GM12874 (cell line): ENCODE measurements around the gene PTPN2.

Source experiments
- TF ChIP-seq, protein P1 (sequence below): IDR thresholded peaks from 2 replicates; pipeline ENCODE4 v1.5.1; 2011; ENCODE audit warnings: low read depth, mild to moderate bottlenecking, control low read depth, low read length, moderate library complexity; ENCODE audit not compliant: insufficient read depth

Gene PTPN2

DNA sequence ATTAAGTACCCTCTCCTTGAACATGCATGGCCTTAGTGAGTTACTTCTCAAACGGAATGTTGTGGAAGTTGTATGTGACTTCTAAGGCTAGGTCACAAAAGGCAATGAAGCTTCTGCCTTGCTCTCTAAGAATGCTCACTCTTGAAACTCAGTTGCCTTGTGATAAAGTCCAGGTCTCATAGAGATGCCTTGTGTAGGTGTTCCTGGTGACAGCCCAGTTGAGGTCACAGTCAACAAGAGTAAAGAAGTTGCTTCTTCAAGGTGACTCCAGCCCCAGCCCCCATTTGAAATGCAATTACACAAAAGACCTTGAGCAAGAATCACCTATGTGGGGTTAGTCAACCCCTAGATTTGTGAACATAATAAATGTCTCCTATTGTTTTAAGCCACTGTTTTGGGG lies 35.6 kb downstream of the PTPN2 start:
- TF ChIP-seq, protein P1, sequence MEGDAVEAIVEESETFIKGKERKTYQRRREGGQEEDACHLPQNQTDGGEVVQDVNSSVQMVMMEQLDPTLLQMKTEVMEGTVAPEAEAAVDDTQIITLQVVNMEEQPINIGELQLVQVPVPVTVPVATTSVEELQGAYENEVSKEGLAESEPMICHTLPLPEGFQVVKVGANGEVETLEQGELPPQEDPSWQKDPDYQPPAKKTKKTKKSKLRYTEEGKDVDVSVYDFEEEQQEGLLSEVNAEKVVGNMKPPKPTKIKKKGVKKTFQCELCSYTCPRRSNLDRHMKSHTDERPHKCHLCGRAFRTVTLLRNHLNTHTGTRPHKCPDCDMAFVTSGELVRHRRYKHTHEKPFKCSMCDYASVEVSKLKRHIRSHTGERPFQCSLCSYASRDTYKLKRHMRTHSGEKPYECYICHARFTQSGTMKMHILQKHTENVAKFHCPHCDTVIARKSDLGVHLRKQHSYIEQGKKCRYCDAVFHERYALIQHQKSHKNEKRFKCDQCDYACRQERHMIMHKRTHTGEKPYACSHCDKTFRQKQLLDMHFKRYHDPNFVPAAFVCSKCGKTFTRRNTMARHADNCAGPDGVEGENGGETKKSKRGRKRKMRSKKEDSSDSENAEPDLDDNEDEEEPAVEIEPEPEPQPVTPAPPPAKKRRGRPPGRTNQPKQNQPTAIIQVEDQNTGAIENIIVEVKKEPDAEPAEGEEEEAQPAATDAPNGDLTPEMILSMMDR: no peak

DNA sequence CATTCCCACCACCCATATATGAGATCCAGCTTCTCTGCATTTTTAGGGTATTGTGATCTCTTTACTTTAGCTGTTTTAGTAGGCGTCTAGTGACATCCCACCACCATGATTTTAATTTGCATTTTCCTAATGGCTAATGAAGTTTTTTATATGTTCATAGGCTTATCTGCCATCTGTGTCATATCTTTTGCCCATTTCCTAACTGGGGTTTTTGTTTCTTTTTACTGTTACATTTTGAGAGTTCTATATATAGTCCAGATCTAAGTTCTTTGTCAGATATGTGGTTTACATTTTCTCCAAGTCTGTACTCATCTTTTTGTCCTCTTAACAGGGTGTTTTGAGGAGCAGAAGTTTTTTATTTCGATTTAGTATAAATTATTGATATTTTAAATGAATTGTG lies 39.6 kb downstream of the PTPN2 start:
- TF ChIP-seq, protein P1: no peak

DNA sequence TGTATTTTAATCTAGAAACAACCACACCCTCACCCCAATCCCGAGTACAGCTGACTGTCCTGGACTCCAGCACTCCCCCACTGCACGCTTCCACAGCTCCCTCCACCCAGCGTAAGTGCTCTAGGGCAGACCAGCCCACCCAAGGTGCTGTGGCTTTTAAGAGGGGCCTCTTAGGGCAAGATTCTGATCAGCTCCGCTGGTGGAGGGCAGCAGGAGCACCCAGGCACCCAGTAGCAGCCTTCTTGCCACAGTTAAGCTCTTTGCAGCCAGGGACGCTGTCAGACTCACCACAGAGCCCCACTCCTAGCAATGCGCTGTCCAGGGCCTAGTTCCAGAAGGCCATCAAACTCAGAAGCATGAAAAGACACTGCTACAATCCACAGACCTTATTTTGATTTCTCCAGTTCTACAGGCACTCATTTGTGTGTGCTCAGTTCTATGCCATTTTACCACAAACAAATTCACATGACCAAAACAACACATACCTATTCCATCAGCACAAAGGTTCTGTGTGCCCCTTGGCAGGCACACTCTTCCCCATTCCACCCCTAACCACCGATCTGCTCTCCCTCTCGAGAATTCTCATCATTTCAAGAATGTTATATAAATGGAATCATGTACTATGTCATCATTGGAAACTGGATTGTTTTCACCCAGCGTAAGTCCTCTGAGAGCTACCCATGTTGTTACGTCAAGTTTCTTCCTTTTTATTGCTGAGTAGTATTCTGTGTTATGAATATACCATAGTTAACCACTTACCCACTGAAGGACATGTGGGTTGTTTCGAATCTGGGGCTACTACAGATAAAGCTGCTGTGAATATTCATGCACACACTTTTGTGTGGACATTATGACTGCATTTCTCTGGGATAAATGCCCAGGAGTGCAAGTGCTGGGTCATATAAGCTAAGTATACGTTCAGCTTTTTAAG lies 40.4 kb downstream of the PTPN2 start:
- TF ChIP-seq, protein P1: no peak

DNA sequence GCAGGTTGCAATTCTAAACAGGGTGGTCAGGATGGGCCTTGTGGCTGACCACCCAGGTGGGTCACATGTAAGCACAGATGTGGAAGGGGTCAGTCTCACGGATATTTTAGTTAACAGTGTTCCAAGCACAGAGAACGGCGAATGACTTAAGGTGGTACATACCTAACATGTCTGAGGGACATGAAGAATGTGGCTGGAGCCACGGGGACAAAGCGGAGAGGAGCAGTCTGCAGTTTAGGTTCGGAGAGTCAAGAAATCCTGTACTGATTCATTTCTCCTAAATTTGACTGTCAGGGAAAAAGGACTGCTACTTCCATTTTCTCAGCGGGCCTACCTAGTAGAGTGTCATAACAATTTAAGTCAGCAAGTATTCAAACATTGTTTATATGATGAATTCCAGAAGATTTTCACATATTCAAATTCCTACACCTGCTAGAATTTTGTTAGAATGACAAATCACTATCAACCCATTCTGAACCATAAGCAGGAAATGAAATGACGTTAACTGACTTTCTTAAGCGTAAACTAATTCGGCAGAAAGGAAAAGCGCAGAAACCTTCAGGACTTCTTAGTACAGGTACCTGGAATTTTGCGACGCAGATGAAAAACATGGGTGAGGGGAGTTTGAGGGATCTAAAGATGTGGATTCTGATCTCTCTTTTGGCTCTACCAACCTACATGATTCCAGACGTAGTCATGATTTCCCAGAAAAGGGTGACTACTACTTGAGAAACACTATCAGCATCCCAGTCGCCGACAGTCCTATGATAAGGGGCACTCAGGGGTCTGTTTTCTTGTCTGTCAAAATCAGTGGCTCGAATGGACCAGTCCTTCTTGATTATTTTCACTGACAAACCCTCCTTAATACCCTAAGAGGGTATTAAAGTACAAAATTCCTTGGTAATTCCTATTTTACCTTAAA lies 41.3 kb downstream of the PTPN2 start:
- TF ChIP-seq, protein P1: no peak

DNA sequence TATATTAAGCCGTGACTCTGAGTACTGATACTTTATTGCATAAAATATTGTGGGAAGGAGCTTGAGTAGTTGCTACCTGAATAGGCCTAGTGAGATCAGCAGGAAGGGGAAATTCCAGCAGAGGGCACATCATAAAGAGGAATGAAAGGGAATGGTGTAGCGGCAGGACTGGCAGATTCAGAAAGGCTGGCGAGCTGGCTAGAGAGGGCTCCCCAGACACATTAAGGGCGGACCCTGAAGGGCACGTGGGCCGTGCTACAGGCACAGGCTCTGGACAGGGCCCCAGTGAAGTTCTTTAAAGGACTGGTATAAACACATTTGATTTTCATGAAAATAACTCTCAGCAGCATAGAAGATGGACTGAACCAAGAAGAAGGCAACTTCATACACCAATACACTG lies 43.0 kb downstream of the PTPN2 start:
- TF ChIP-seq, protein P1: no peak

DNA sequence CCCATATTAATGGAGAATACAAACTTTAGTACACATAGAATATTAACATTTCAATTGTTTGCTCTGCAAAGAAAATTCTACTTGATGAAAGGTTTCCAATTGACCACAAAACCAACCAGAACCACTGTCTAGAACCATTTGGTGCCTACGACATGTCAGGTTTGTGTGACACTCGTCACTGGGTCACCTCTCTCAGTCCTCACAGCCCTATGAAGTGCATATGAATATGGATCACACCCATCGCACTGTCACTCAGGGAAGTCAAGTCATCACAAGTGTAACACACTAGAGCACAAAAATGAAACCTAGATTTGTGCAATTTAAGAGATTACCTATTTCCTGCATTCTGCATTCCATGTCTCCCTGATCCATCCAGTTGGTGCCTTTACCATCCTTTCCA lies 43.7 kb downstream of the PTPN2 start:
- TF ChIP-seq, protein P1: no peak
